HG03520 (cell line): ENCODE results near the gene KCNK18.

Experiments
- ATAC-seq: cut with Tn5 transposase; IDR thresholded peaks from one replicate; pipeline ENCODE4 v1.9.1; 2021; ENCODE audit warnings: mild to moderate bottlenecking, moderate library complexity; ENCODE audit not compliant: unreplicated experiment

The KCNK18 gene

GRCh38 chr10:117197189-117197588 lies at the start of gene KCNK18:
KCNK18 (plus strand) TSS chr10:117197489; CDS start chr10:117197489, 0 bp downstream.
- ATAC-seq: no peak

- ATAC-seq: no peak
These were observed 49.0 kb upstream of the KCNK18 start for GRCh38 chr10:117148284-117148683.

GRCh38 chr10:117152668-117153067 lies 44.6 kb upstream of the KCNK18 start:
- ATAC-seq: no peak

GRCh38 chr10:117158297-117158696 lies 39.0 kb upstream of the KCNK18 start:
- ATAC-seq: no peak

GRCh38 chr10:117159390-117159789 lies 37.9 kb upstream of the KCNK18 start:
- ATAC-seq: no peak

GRCh38 chr10:117160567-117160966 lies 36.7 kb upstream of the KCNK18 start:
- ATAC-seq: no peak

GRCh38 chr10:117161386-117162033 lies 35.8 kb upstream of the KCNK18 start:
- ATAC-seq: no peak

GRCh38 chr10:117162093-117163060 lies 34.9 kb upstream of the KCNK18 start:
- no peak for ATAC-seq

GRCh38 chr10:117163061-117163953 lies 34.0 kb upstream of the KCNK18 start:
- no peak for ATAC-seq

- no peak for ATAC-seq
These were observed 33.2 kb upstream of the KCNK18 start for GRCh38 chr10:117163954-117164548.

- no peak for ATAC-seq
These were observed 32.4 kb upstream of the KCNK18 start for GRCh38 chr10:117164592-117165537.

- no peak for ATAC-seq
These were observed 31.5 kb upstream of the KCNK18 start for GRCh38 chr10:117165538-117166417.

- ATAC-seq: no peak
These were observed 30.6 kb upstream of the KCNK18 start for GRCh38 chr10:117166418-117167345.

- ATAC-seq: no peak
These were observed 29.9 kb upstream of the KCNK18 start for GRCh38 chr10:117167346-117167788.

- peak; percentile 95 for ATAC-seq
These were observed 29.3 kb upstream of the KCNK18 start for GRCh38 chr10:117167789-117168674.

- no peak for ATAC-seq
These were observed 28.6 kb upstream of the KCNK18 start for GRCh38 chr10:117168729-117169128.
